Vagina (tissue), 2 donors: ENCODE data around the gene GOLGA2.

ENCODE experiments used
- POLR2A ChIP-seq, 2 donors: fragments of 450-650 bp; IDR thresholded peaks; one replicate each; pipeline ENCODE4 v1.6.1; 2017; ENCODE audit warnings: antibody characterized with exemption in 2 of 2, mild to moderate bottlenecking in 2 of 2, moderate library complexity in 2 of 2
- POLR2AphosphoS5 ChIP-seq, 2 donors: sonication (generic); formaldehyde crosslinking; IDR thresholded peaks; one replicate each; pipeline ENCODE4 v1.9.0; 2017; ENCODE audit warnings: antibody characterized with exemption in 2 of 2, mild to moderate bottlenecking in 2 of 2, low read depth in 1 of 2; ENCODE audit not compliant: insufficient read depth in 1 of 2
- TF ChIP-seq, protein P1 (sequence below), 3 experiments: fragments of 450-650 bp in 2 of 3; fragments of 200-600 bp in 1 of 3; sonication (generic) in 1 of 3; IDR thresholded peaks; one replicate each; pipeline ENCODE4 v1.5.1; 2017 to 2019; ENCODE audit warnings: antibody characterized with exemption in 3 of 3, mild to moderate bottlenecking in 2 of 3, moderate library complexity in 2 of 3

DNA sequence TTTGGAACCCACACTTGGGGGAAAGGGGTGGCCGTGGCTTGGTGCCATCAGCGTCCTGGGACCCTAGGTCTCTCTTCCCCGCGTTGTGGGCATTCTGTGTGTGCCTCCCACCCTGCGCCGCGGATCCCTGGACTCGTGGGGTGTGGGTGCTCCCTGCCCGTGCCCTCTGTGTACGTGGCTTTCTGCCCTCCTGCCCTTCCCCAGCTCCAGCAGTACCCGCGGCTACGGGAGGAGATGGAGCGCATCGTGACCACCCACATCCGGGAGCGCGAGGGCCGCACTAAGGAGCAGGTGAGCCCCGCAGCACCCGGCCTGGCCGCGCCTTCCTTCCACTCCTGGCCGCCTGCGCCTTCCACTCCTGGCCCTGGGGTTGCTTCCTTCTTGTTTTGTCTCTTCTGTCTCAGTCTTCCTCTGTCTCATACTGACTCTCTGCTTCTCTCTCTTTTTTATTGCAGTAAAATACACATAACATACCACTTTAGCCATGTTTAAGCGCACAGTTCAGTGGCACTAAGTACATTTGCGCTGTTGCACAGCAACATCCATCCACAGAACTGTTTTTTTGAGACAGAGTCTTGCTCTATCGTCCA, 41.9 kb downstream of the GOLGA2 start:
- TF ChIP-seq POLR2AphosphoS5 (IDR thresholded peaks at IDR 0.05; ENCODE audit: insufficient read depth in 1 of 2, low read depth in 1 of 2): no peak
- TF ChIP-seq, protein P1, sequence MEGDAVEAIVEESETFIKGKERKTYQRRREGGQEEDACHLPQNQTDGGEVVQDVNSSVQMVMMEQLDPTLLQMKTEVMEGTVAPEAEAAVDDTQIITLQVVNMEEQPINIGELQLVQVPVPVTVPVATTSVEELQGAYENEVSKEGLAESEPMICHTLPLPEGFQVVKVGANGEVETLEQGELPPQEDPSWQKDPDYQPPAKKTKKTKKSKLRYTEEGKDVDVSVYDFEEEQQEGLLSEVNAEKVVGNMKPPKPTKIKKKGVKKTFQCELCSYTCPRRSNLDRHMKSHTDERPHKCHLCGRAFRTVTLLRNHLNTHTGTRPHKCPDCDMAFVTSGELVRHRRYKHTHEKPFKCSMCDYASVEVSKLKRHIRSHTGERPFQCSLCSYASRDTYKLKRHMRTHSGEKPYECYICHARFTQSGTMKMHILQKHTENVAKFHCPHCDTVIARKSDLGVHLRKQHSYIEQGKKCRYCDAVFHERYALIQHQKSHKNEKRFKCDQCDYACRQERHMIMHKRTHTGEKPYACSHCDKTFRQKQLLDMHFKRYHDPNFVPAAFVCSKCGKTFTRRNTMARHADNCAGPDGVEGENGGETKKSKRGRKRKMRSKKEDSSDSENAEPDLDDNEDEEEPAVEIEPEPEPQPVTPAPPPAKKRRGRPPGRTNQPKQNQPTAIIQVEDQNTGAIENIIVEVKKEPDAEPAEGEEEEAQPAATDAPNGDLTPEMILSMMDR (IDR thresholded peaks at IDR 0.05): no peak
- TF ChIP-seq POLR2A (IDR thresholded peaks at IDR 0.05): no peak
